CD14-positive monocyte (primary cell): Measurements from ENCODE around the gene SCP2. TPM values are rescaled to one million over a fixed set of nuclear protein-coding genes. Genes with fewer than 3 reads are reported as not detected.

ENCODE experiments used
- DNase-seq, 3 donors: peaks; one replicate each; pipeline ENCODE4 v3.0.0-alpha.2; 2011 to 2022
- H2AFZ ChIP-seq: 2 replicates; pipeline ENCODE4 v1.6.0; 2012; ENCODE audit warnings: mild to moderate bottlenecking, low read depth, low read length, inconsistent platforms; ENCODE audit not compliant: insufficient read depth, poor library complexity, severe bottlenecking
- H3K27ac ChIP-seq, 2 donors: 1 replicate in 1 of 2; 2 replicates in 1 of 2; pipeline ENCODE4 v1.5.1; 2012 to 2013; ENCODE audit warnings: low read length in 2 of 2, control low read depth in 1 of 2, inconsistent platforms in 1 of 2, low read depth in 1 of 2, mild to moderate bottlenecking in 1 of 2
- H3K27me3 ChIP-seq, 2 donors: one replicate each; pipeline versions ENCODE4 v1.6.0 to v1.6.1; 2011 to 2013; ENCODE audit warnings: low read length in 2 of 2; ENCODE audit not compliant: control insufficient read depth in 2 of 2, insufficient read depth in 2 of 2
- H3K36me3 ChIP-seq, 2 donors: replicated peaks in 1 of 2; 1 replicate in 1 of 2; 2 replicates in 1 of 2; pipeline versions ENCODE4 v1.5.1 to v1.6.1; 2012 to 2013; ENCODE audit warnings: low read length in 2 of 2, control low read depth in 1 of 2, inconsistent platforms in 1 of 2, mild to moderate bottlenecking in 1 of 2; ENCODE audit not compliant: insufficient read depth in 2 of 2, control insufficient read depth in 1 of 2
- H3K4me1 ChIP-seq, 2 donors: 1 replicate in 1 of 2; 2 replicates in 1 of 2; pipeline versions ENCODE4 v1.5.1 to v1.6.1; 2012 to 2013; ENCODE audit warnings: low read length in 2 of 2, control low read depth in 1 of 2, inconsistent platforms in 1 of 2, mild to moderate bottlenecking in 1 of 2, moderate library complexity in 1 of 2; ENCODE audit not compliant: insufficient read depth in 2 of 2, control insufficient read depth in 1 of 2
- H3K4me2 ChIP-seq: replicated peaks from 2 replicates; pipeline ENCODE3; 2012; ENCODE audit warnings: low read length, moderate library complexity, mild to moderate bottlenecking; ENCODE audit not compliant: poor library complexity, severe bottlenecking; ENCODE audit errors: extremely low read depth
- H3K4me3 ChIP-seq, 3 experiments: fragments of 200-600 bp in 1 of 3; sonication (generic) in 1 of 3; replicated peaks in 1 of 3; 1 replicate in 2 of 3; 2 replicates in 1 of 3; pipeline ENCODE4 v1.5.1; 2011 to 2013; ENCODE audit warnings: low read length in 3 of 3, mild to moderate bottlenecking in 3 of 3, control low read depth in 2 of 3, low read depth in 2 of 3, inconsistent platforms in 1 of 3, moderate library complexity in 1 of 3
- H3K79me2 ChIP-seq: 2 replicates; pipeline ENCODE4 v1.6.0; 2012; ENCODE audit warnings: mild to moderate bottlenecking, control low read depth, inconsistent platforms, low read length, moderate library complexity; ENCODE audit not compliant: insufficient read depth
- H3K9ac ChIP-seq: 2 replicates; pipeline ENCODE4 v1.6.0; 2017; ENCODE audit warnings: low read length, mild to moderate bottlenecking; ENCODE audit not compliant: insufficient read depth, poor library complexity, severe bottlenecking
- H3K9me3 ChIP-seq, 2 donors: replicated peaks in 1 of 2; 1 replicate in 1 of 2; 2 replicates in 1 of 2; pipeline versions ENCODE4 v1.5.1 to v1.6.1; 2012 to 2013; ENCODE audit warnings: low read length in 2 of 2, control low read depth in 1 of 2; ENCODE audit not compliant: control insufficient read depth in 1 of 2, insufficient read depth in 1 of 2
- H4K20me1 ChIP-seq: 2 replicates; pipeline ENCODE4 v1.6.0; 2012; ENCODE audit warnings: mild to moderate bottlenecking, low read length, control low read depth, moderate library complexity; ENCODE audit not compliant: insufficient read depth
- H3K27ac Mint-ChIP-seq, 7 donors: one replicate each; pipeline ENCODE4 v1.8.0; 2020; ENCODE audit warnings: mild to moderate bottlenecking in 7 of 7, mixed read lengths in 7 of 7, moderate library complexity in 6 of 7, inconsistent platforms in 2 of 7
- H3K27me3 Mint-ChIP-seq, 3 donors: one replicate each; pipeline ENCODE4 v1.8.0; 2021 to 2022; ENCODE audit warnings: low read depth in 3 of 3, mild to moderate bottlenecking in 3 of 3, mixed read lengths in 3 of 3, moderate library complexity in 3 of 3, inconsistent platforms in 1 of 3
- H3K36me3 Mint-ChIP-seq, 2 donors: one replicate each; pipeline ENCODE4 v1.8.0; 2020; ENCODE audit warnings: mixed read lengths in 2 of 2, inconsistent platforms in 1 of 2, mild to moderate bottlenecking in 1 of 2
- H3K4me1 Mint-ChIP-seq: one replicate; pipeline ENCODE4 v1.8.0; 2020; ENCODE audit warnings: mild to moderate bottlenecking, mixed read lengths
- H3K4me3 Mint-ChIP-seq, 2 donors: one replicate each; pipeline ENCODE4 v1.8.0; 2020; ENCODE audit warnings: mild to moderate bottlenecking in 2 of 2, mixed read lengths in 2 of 2, moderate library complexity in 1 of 2
- H3K9me3 Mint-ChIP-seq, 7 donors: one replicate each; pipeline ENCODE4 v1.8.0; 2020 to 2022; ENCODE audit warnings: mixed read lengths in 7 of 7, mild to moderate bottlenecking in 6 of 7, moderate library complexity in 6 of 7, inconsistent platforms in 2 of 7
- CTCF ChIP-seq: fragments of 200-600 bp; IDR thresholded peaks from one replicate; pipeline ENCODE4 v1.8.0; 2022; ENCODE audit warnings: antibody characterized with exemption, mild to moderate bottlenecking
- WGBS: methylation state at CpG from one replicate; pipeline ENCODE4 v1.1.5; 2013; ENCODE audit warnings: missing lambda C conversion rate; ENCODE audit not compliant: insufficient coverage; 5-methylcytosine and 5-hydroxymethylcytosine counted together
- intact Hi-C, 2 donors: fragments of 100-400 bp; cut with micrococcal nuclease; formaldehyde crosslinking; loops; one replicate each; pipeline versions ENCODE4 v1.15.0 to v1.15.1; 2023
- polyA plus RNA-seq, 3 donors: library from polyadenylated mRNA; depleted of rRNA in 1 of 3; unstranded in 2 of 3; stranded (reverse) in 1 of 3; fragments of 300-500 nt in 2 of 3; fragments of >200 nt in 1 of 3; fragmentation: Illumina TruSeq in 2 of 3; gene quantifications; 1 replicate in 2 of 3; 2 replicates in 1 of 3; pipeline ENCODE4 v1.2.3, GENCODE V29; 2012 to 2021

Gene SCP2
- polyA plus RNA-seq, 3 donors, result 56.3 to 197 (median 156) TPM

- TF ChIP-seq CTCF, result no peak
- H3K27ac ChIP-seq, result no peak overlapping the region
- DNase-seq, result no peak
- intact Hi-C loops, result no loop called here
- H3K9ac ChIP-seq, result no peak overlapping the region
- H2AFZ ChIP-seq, result no peak overlapping the region
- H3K4me2 ChIP-seq, result no peak overlapping the region
- WGBS, result no CpG with 5 or more reads among the region's 2 CpGs
- H3K4me3 ChIP-seq, result no peak overlapping the region
- Mint-ChIP-seq H3K4me3 (no peak overlapping the region), H3K36me3 (peaks cover 68 to 79% of the 10 kb centered on the region in 2 donors), H3K4me1 (no peaks in the 10 kb centered on the region), H3K9me3 (no peaks in the 10 kb centered on the region), H3K27me3 (no peaks in the 10 kb centered on the region), H3K27ac (no peak overlapping the region)
- H3K9me3 ChIP-seq, result no peaks in the 10 kb centered on the region
- no peaks in the 10 kb centered on the region for H3K4me1 ChIP-seq
- no peaks in the 10 kb centered on the region for H4K20me1 ChIP-seq
- peaks cover 31 to 83% of the 10 kb centered on the region in 2 donors for H3K36me3 ChIP-seq
- H3K79me2 ChIP-seq, result no peaks in the 10 kb centered on the region
- H3K27me3 ChIP-seq, result no peaks in the 10 kb centered on the region
Measured at GRCh38 chr1:53050310-53050709, 123.2 kb downstream of the SCP2 start.

GRCh38 chr1:53051676-53052075 is 124.6 kb downstream of the SCP2 start:
- no peak overlapping the region for H2AFZ ChIP-seq
- intact Hi-C loops, result no loop called here
- Mint-ChIP-seq H3K27me3 (peaks cover 0 to 2% (median 2%) of the 10 kb centered on the region in 3 donors), H3K4me3 (no peak overlapping the region), H3K27ac (no peak overlapping the region), H3K4me1 (no peaks in the 10 kb centered on the region), H3K36me3 (peaks cover 63 to 70% of the 10 kb centered on the region in 2 donors), H3K9me3 (no peaks in the 10 kb centered on the region)
- no peak overlapping the region for H3K4me3 ChIP-seq
- no peaks in the 10 kb centered on the region for H4K20me1 ChIP-seq
- H3K4me1 ChIP-seq, result no peaks in the 10 kb centered on the region
- 89% methylated on average over 1 of the region's 1 CpG for whole genome bisulfite sequencing
- DNase-seq, result no peak
- H3K9me3 ChIP-seq, result no peaks in the 10 kb centered on the region
- H3K4me2 ChIP-seq, result no peak overlapping the region
- H3K27ac ChIP-seq, result no peak overlapping the region
- TF ChIP-seq CTCF, result no peak
- H3K27me3 ChIP-seq, result no peaks in the 10 kb centered on the region
- no peaks in the 10 kb centered on the region for H3K79me2 ChIP-seq
- no peak overlapping the region for H3K9ac ChIP-seq
- peaks cover 31 to 70% of the 10 kb centered on the region in 2 donors for H3K36me3 ChIP-seq
